Hippocampal formation (tissue), 2 donors: ENCODE results near the gene IVD.

Experiments used
- DNase-seq, 2 donors: peaks; one replicate each; lab custom pipeline; 2025; lab: John Stamatoyannopoulos, UW

Gene IVD

DNA sequence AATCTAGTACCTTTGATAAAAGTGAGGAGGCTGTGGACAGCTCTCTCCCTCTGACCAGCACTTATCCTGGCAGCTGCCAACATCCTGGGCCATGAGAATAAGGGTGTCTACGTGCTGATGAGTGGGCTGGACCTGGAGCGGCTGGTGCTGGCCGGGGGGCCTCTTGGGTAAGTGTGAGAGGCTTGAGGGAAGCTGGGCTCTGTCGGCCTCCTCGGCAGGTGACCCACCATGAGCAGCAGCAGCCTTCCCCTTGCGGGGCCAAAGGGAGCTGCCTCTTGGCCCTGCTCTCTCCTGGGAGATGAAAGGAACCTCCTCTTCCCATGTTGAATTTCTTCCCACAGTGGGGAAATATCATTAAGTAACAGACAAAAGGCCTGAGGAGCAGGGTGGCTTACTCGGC, 9.2 kb downstream of the IVD start:
- no peak for DNase-seq

GRCh38 chr15:40415226-40415625, 9.6 kb downstream of the IVD start:
- no peak for DNase-seq

- no peak for DNase-seq
These were observed 10.5 kb downstream of the IVD start for GRCh38 chr15:40416056-40416455.

- DNase-seq: no peak
These were observed 12.5 kb downstream of the IVD start for GRCh38 chr15:40418126-40418525.

GRCh38 chr15:40420071-40420713, 14.6 kb downstream of the IVD start:
- no peak for DNase-seq

DNA sequence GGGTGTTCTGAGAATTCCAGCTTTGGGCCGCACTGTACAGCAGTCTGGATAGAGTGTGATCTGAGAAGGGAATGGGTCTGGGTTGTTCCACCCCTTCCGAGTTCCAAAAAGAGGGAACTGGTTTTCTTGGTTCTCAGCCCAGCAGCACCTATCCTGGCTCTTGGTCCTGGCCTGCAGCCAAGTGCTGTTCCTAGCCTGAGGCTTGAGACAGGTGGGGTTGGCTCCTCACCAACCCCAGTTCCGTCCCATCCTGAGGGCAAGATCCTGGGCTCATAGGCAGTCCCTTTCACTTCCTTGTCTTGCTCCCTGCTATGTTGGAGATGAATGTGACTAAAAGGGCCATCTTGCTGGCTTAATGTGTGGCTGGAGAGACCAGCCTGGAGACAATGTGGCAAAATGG, 15.2 kb downstream of the IVD start:
- no peak for DNase-seq

- DNase-seq: peak; percentile 40 to 63
These were observed 15.9 kb downstream of the IVD start for GRCh38 chr15:40421246-40422157.

- DNase-seq: no peak
These were observed 19.0 kb downstream of the IVD start for GRCh38 chr15:40424483-40425115.

DNA sequence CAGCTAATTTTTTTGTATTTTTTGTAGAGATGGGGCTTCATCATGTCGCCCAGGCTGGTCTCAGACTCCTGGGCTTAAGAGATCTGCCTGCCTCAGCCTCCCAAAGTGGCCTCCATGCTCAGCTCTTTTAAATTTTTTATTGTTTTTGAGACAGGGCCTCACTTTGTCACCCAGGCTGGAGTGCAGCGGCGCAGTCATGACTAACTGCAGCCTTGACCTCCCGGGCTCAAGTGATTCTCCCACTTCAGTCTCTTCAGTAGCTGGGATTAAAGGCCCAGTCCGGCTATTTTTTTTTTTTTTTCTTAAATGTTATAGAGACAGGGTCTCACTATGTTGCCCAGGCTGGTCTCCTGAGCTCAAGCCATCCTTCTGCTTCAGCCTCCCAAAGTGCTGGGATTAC, 20.1 kb downstream of the IVD start:
- DNase-seq: no peak

GRCh38 chr15:40427188-40427587, 21.6 kb downstream of the IVD start:
- DNase-seq: no peak

DNA sequence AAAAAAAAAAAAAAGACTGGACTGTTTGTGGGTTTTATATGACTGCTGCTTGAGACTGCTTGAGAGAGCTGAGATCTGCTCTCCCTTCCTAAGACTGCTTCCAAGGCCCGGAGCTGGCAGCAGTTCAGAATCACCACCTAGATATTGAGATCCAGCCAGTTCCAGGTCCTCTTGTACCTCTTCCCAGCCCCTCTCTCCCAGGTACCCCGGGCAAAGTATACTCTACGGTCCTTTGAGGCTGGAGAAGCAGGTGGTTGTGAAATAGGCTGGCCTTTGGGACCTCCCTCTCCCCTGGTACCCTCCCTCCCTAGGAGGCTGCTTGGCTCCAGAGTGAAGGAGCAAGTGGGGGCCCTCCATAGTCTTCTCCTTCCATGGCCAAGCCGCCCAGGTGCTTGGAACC, 22.6 kb downstream of the IVD start:
- no peak for DNase-seq

- DNase-seq: no peak
These were observed 23.6 kb downstream of the IVD start for GRCh38 chr15:40429068-40429710.

GRCh38 chr15:40430271-40430805, 24.7 kb downstream of the IVD start:
- no peak for DNase-seq

DNA sequence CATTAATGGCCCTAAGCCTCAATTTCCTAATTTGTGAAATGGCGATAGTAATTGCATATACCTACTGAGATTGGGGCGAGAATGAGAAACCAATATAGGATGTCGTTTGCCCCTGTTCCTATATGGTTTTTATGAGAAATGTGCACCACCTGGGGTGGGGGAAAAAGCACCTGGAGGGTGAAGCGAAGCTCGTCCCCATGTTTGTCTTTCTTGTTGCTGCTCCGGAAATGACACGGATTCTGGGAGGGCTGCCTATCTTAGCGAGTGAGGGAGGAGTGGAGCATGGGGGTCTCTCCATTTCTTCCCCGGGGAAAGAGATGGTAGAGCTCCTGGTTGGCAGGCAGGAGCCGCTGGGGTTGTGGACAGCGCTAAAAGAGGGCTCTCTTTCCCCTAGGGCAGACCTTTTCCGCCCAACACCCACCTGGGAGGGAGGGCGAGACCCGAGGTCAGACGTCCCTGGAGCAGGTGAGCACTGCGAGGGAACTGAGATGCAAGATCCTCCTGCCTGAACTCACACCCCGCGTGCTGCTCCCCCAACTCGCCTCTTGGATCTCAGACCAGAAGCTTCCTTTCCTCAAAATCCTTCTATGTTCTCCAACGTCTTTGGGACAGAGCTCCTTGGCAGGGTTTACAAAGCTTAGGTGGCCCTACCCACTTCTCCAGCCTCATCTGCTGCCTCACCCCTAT, 29.6 kb downstream of the IVD start:
- DNase-seq: no peak

DNA sequence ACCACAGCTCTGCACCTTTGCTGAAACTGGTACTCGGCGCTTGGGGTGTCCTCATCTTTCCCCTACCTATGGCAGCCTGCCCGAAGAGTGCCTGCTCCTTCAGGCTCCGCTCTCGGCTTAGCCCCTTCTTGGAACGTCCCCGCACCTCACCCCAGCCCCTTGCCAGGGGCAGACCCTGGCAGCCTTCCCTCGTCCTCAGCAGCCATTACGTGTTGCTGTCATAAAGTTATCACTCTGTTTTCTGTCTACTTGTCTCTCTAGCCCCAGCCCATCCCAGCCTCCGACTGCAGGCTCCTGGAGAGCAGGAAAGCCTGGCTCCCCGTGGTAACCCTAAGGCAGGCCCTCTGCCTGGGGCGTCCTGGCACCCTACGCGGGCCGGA, 30.1 kb downstream of the IVD start:
- no peak for DNase-seq

- DNase-seq: no peak
These were observed 30.7 kb downstream of the IVD start for GRCh38 chr15:40436116-40436891.

DNA sequence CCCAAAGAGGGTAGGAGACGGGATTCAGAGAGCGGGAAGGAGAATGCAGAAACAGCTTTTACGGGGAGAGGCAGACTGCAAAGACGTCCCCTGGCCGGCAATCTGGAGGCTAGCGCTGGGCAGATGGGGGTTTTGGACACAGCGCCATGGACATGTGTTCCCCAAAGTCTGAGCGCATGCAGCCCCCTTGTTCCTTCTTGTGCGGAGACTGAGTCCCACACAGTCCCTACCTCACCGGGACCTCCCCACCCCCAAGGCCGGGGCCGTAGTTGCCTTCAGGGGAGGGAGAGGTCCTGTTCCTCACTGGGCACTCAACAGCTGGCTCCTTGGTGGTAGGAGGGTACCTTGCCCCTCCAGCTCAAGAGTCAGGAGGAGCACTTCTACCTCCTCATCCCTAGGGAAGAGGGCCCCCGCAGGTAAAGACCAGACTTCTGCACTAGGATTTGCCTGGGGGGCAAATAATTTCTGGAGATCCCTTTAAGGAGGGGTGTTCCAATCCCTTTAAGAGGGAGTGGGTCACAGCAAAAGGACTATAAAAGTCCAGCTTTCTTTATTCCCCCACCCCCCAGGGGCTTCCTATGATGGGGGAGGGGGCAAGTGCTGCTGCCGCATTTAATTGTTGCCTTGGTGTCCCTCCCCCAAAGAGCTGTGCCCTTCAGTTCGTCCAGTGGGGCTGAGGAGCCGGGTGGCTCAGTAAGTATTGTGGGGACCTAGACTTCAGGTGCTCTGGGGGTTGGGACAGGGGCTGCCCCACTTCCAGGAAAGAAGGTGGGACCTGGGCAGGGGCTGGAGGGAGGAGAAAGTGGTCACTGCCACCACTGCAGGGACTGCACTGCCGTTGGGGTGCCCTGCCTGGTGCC, 31.5 kb downstream of the IVD start:
- no peak for DNase-seq

DNA sequence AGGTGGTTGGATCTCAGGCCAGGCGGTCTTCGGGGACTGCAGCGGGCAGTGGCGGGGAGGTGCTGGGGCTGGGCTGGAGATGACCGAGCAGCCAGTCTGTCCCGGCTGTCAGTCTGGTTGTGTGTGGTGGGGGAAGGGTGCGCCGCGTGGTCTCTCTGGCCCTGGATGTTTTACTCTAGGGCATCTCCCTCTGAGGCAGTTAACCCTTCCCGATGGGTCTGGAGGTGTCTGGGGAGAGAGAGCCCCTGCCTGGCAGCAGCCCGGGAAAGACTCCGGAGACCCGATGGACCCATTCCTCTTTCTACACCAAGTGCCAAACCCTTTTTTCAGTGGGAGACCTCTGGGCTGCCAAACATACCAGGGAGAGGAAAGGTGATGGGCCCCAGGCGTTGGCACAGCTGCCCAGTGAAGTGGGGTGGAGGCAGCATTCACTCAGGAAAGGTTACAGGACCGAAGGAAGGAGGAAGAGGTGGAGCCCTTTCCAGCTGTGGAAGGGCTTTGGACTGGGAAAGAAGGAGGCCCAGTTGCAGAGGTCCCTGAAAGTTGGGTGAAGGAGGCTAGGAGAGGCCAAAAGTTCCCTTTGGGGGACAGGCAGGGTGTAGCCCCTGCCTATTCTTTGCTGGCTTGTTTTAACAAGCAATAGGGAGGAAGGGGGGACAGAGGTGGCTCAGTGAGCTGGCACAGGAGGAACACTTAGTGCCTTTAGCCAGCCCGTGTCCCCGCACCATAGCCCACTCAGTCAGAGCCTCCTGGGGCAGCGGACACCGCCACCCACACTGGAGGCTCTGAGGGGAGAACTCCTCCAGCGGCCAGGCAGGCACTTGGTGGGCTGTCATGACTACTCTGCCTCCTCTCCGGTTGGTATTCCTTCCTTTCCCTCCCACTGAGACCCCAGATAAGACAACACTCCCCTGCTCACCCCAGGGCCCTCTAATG, 32.4 kb downstream of the IVD start:
- DNase-seq: no peak

DNA sequence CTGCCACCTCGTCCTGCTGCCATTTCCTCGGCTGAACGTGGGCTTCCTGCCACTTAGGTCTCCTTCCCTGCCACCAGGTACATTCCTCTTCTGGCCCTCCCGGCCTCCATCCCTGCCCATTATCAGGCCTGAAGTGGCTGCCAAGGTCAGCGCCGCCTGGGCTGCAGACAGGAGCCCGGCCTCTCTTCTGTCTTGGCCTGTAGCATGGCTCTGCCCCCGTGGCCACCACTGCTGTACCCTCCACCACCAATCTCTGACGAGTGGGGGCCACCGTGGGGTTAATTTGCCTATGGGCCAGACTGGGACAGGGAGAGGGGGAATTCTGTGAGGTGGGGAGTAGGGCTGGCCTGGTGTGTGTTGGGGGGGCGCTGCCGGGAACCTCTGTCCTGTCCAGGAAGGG, 33.1 kb downstream of the IVD start:
- DNase-seq: no peak
